ENCODE measurements around the gene EGF.

The EGF gene

DNA sequence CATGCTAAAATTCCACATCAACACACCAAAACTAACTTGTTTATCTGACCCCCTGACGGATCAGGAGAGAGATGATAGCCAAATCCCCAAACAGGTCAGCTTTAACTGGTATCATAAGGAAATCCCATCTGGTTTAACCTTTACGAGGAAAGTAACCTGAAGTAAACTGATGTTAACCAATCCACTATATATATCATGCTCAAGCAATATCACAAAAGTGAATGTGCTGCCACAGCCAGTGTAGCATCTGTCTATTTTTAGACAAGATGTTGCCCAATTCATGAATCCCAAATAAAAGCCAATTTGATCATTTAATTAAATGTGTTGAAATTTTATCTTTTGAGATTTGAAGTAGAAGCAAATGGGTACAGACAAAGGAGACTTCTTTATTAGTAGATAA is 44.5 kb downstream of the EGF start:
- no peak for DNase-seq (ENCODE audit: low read depth in 2 of 3, low spot score in 1 of 3)

DNA sequence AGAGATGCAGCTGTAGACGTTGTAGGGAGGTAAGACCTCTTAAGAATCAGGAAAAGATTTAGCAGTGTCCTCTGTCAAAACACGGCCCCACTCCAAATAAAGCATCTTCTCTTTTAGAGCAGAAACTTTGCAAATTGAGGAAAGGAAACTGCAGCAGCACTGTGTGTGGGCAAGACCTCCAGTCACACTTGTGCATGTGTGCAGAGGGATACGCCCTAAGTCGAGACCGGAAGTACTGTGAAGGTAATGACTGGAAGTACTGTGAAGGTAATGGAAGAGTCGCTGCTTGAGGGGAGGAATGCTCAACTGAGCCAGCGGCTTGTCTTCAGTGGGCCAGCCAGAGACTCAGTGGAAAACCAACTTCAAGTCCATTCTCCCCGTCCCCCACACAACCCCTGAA is 46.5 kb downstream of the EGF start:
- no peak for DNase-seq (ENCODE audit: low read depth in 2 of 3, low spot score in 1 of 3)

DNA sequence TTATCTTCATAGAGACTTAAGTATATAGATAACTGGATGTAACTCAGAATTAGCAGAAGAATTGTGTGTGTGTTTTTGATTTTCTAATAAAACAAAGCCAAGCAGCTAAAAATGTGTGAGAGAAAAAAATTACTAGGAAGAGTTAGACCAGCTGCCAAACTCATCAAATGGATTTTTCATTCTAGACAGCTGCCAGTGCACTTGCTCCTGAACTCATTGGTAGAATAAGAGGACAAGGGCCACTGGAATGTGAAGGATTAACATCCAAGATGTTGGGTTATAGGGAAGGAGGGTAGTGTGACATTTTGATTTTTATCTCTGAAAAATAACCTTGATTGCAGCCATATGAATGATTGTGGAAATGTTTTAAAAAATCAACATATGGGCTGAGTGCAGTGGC is 49.7 kb downstream of the EGF start:
- no peak for DNase-seq (ENCODE audit: low read depth in 2 of 3, low spot score in 1 of 3)

DNA sequence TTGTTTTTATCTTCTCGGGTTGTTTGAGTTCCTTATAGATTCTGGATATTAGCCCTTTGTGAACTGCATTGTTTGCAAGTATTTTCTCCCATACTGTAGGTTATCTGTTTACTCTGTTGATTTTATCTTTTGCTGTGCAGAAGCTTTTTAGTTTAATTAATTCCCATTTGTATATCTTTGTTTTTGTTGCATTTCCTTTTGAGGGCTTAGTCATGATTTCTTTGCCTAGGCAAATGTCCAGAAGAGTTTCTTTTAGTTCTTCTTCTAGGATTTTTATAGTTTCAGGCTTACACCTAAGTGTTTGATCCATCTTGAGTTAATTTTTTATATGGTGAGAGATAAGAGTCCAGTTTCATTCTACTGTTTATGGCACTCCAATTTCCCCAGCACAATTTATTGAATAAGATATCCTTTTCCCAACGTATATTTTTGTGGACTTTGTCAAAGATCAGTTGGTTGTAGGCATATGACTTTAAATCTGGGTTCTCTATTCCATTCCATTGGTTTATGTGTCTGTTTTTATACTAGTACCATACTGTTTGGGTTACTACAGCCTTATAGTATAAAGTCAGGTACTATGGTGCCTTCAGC is 54.3 kb downstream of the EGF start:
- DNase-seq (ENCODE audit: low read depth in 2 of 3, low spot score in 1 of 3): no peak

DNA sequence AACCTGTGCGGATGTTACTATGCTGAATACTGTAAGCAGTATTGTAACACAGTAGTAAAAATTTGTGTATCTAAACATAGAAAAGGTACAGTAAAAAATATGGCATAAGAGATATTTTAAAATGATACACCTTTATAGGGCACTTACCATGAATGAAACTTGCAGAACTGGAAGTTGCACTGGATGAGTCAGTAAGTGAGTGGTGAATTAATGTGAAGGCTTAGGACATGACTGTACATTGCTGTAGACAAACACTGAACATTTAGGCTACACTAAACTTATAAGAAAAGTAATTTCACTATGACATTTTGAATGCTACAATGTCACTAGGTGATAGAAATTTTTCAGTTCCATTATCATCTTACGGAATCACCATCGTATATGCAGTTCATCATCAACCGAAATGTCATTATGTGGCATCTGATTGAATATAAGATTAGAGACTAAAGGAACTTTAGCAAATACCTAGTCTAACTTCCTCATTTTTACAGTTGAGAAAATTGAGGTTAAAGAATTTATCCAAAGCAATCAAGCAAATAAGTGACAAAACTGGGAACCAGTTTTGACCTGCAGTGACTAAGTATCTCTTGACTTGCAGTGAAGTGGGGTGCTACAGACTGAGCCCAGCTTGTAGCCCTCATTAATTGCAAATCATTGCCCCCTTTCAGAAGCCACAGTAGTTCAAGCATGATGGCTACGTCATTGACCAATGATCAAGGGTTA is 55.3 kb downstream of the EGF start:
- no peak for DNase-seq (ENCODE audit: low read depth in 2 of 3, low spot score in 1 of 3)

DNA sequence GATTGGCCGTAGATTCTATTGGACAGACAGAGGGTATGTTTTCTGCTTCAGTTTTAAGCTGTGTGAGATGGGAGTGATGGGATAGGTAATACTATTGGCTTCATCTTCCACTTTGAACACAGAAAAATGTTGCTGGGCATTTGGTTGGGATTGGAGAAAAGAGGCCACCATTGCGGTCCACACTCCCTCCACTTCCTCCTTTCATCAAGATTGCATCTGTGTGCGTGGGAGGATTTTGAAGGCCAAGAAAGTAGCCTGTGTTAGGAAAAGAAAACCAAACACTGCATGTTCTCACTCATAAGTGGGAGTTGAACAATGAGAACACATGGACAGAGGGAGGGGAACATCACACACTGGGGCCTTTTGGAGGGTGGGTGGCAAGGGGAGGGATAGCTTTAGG is 56.4 kb downstream of the EGF start:
- no peak for DNase-seq (ENCODE audit: low read depth in 2 of 3, low spot score in 1 of 3)

GRCh38 chr4:109969919-109970318 is 57.2 kb downstream of the EGF start:
- no peak for DNase-seq (ENCODE audit: low read depth in 2 of 3, low spot score in 1 of 3)

DNA sequence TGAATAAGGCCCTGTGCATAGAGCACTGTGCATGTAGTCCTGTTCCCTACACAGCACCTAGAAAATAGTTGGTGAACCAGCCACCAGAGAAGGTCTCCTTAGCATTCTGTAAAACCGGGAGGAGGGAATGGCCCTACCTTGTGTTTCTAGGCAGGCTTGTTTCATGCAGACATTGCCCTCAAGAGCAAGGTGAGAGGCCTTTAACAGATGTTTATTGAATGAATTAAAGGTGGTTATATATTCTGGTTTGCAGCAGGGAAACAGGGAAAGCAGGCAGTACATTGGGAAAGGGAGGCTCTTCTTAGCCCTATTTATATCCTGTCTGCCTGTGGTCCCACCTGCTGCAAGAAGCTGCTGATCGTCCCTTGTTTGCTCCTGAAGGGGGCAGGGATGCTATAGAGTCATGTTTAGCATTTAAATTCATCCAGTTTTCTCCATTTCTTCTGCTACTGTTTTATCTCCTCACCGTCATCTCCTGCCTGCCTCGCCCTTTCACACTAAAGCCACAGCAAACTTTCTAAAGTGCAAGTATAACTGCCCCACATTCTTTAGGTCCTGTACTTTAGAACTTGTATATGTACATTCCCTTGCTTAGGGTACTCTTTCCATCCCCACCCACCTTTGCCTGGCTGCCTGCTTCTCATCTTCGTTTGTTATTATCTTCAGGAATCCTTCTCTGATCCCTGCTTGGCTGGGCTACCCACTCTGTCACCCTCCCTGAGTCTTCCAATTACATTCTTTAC is 60.3 kb downstream of the EGF start:
- no peak for DNase-seq (ENCODE audit: low read depth in 2 of 3, low spot score in 1 of 3)

GRCh38 chr4:109973529-109973905 is 60.8 kb downstream of the EGF start:
- no peak for DNase-seq (ENCODE audit: low read depth in 2 of 3, low spot score in 1 of 3)

DNA sequence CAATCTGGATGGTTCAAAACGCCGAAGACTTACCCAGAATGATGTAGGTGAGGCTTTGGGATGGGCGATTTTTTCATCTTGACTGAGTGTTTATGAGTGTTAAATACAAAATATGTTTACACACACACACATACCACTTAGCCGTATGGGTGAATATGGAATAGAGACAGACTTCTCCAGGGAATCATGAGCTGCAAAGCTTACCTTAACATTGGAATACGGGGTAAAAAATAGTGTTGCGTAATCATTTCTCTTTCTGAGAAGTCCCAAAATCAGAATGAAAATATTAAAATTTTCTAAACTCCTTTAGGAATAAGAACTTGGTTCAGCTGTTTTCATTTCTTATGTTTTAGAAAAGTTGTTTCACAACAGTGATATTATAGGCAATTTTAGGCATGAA is 63.5 kb downstream of the EGF start:
- no peak for DNase-seq (ENCODE audit: low read depth in 2 of 3, low spot score in 1 of 3)

DNA sequence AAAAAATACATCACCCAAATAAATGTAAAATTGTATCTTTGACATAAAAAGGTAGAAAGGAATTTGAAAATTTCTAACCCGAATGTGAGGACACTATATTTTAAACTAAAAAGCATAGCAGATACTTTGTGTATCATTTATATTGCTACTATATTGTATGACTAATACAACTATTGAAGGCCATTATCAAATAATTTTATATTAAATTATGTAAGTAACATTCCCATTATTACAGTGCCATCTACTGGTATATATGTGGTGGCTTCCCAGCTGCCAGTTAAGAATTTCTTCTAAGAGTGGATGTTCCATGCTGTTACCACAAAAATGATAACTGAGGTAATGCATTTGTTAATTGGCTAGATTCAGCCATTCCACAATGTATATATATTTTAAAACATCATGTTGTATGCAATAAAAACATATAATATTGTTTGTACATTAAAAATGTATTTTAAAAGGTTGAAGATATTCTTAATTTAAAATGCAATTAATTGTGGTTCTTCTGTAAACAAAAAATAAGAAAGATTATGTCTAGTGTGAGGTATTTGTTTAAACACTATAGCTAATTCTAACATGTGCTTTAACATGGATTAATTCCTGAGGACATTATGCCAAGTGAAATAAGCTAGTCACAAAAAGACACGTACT is 65.3 kb downstream of the EGF start:
- no peak for DNase-seq (ENCODE audit: low read depth in 2 of 3, low spot score in 1 of 3)

GRCh38 chr4:109978704-109979454 is 66.2 kb downstream of the EGF start:
- DNase-seq (ENCODE audit: low read depth in 2 of 3, low spot score in 1 of 3): no peak

- no peak for DNase-seq (ENCODE audit: low read depth in 2 of 3, low spot score in 1 of 3)
These were observed 67.4 kb downstream of the EGF start for GRCh38 chr4:109979920-109980717.

DNA sequence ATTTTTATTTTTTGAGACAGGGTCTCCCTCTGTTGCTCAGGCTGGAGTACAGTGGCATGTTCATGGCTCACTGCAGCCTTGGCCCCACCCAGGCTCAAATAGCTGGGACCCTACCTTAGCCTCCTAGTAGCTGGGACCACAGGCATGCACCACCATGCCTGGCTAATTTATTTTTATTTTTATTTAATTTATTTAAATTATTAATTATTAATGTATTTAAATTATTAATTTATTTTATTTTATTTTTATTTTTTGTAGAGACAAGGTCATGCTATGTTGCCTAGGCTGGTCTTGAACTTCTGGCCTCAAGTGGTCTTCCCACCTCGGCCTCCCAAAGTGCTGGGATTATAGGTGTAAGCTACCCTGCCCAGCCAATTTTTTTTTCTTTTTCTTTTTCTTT is 69.3 kb downstream of the EGF start:
- no peak for DNase-seq (ENCODE audit: low read depth in 2 of 3, low spot score in 1 of 3)

GRCh38 chr4:109982521-109982920 is 69.8 kb downstream of the EGF start:
- DNase-seq (ENCODE audit: low read depth in 2 of 3, low spot score in 1 of 3): no peak

DNA sequence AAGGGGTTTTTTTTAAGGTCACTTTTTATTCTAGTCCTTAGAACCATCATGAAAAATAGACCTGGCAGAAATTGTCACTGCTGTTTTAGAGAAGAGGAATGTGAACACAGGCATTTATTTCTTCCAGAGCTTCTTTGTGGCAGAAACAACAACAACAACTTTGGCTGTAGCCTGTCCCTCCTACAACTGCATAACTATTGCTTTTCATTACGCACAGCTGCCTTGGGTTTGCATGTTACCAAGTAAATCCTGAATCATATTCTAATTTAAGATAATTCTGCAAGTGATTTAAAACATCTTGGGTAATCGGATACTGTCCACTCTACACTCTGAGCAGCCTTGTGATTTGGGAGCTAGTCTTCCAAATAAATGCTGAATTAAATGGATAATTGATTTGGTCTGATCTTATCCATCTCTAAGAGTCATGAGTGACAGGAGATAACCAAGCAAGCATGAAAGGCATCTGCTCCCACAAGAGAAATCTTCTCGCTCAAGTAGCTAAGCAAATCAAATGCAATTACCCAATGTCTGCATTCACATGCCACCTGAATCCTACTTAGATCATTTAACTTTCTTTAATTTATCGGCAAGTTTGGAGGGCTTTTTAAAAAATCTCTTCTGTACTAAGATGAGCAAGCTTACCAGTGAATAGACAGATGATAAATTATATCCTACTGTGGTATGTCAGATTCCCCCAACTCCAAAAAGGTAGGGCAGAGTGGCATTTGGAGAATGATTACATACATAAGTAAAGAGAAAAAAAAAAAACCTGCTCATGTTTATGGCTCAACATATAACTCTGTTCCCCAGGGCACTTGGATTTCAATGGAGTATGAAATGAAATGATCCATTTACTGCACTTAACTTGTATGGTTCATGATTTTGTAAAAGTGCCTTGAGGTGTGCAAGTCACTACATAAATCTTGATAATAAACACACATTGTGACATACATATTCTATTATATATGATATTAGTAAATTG is 73.6 kb downstream of the EGF start:
- no peak for DNase-seq (ENCODE audit: low read depth in 2 of 3, low spot score in 1 of 3)

GRCh38 chr4:109989044-109989443 is 76.4 kb downstream of the EGF start:
- DNase-seq (ENCODE audit: low read depth in 2 of 3, low spot score in 1 of 3): no peak

GRCh38 chr4:109989618-109990017 is 76.9 kb downstream of the EGF start:
- no peak for DNase-seq (ENCODE audit: low read depth in 2 of 3, low spot score in 1 of 3)

Measured in stimulated activated CD4-positive, alpha-beta T cell treated with anti-CD3 and anti-CD28 coated beads, Interleukin-12 subunit alpha, Interleukin-12 subunit beta, amount 100 ng/mL, for 48 hours (primary cell).